Effector memory CD8-positive, alpha-beta T cell (primary cell): ENCODE results near the gene DNAJB11.
"Not testable (repeated sequence)": the region's sequence is repeated elsewhere in the genome, so short reads cannot be mapped to it uniquely, and the experiment has no call there.

Source experiments
- ATAC-seq: fragments of 150-1000 bp; cut with Tn5 transposase; replicated peaks from 2 replicates; pipeline ENCODE4 v1.10.0; 2021; ENCODE audit warnings: mild to moderate bottlenecking, moderate library complexity
- DNase-seq, 3 experiments: peaks; one replicate each; pipeline ENCODE4 v3.0.0; 2021
- H3K27ac Mint-ChIP-seq, 2 donors: one replicate each; pipeline ENCODE4 v1.8.0; 2022; ENCODE audit warnings: mild to moderate bottlenecking in 2 of 2, mixed read lengths in 2 of 2, moderate library complexity in 2 of 2
- H3K27me3 Mint-ChIP-seq, 2 donors: one replicate each; pipeline ENCODE4 v1.8.0; 2022; ENCODE audit warnings: mixed read lengths in 2 of 2
- H3K36me3 Mint-ChIP-seq: one replicate; pipeline ENCODE4 v1.8.0; 2022; ENCODE audit warnings: mild to moderate bottlenecking, moderate library complexity, mixed read lengths; ENCODE audit not compliant: insufficient read depth
- H3K4me1 Mint-ChIP-seq, 2 donors: one replicate each; pipeline ENCODE4 v1.8.0; 2022; ENCODE audit warnings: low read depth in 2 of 2, mixed read lengths in 2 of 2
- H3K4me3 Mint-ChIP-seq, 2 donors: one replicate each; pipeline ENCODE4 v1.8.0; 2022; ENCODE audit warnings: mild to moderate bottlenecking in 2 of 2, mixed read lengths in 2 of 2, moderate library complexity in 2 of 2
- H3K9me3 Mint-ChIP-seq, 2 donors: one replicate each; pipeline ENCODE4 v1.8.0; 2022; ENCODE audit warnings: mixed read lengths in 2 of 2

DNAJB11 gene

DNA sequence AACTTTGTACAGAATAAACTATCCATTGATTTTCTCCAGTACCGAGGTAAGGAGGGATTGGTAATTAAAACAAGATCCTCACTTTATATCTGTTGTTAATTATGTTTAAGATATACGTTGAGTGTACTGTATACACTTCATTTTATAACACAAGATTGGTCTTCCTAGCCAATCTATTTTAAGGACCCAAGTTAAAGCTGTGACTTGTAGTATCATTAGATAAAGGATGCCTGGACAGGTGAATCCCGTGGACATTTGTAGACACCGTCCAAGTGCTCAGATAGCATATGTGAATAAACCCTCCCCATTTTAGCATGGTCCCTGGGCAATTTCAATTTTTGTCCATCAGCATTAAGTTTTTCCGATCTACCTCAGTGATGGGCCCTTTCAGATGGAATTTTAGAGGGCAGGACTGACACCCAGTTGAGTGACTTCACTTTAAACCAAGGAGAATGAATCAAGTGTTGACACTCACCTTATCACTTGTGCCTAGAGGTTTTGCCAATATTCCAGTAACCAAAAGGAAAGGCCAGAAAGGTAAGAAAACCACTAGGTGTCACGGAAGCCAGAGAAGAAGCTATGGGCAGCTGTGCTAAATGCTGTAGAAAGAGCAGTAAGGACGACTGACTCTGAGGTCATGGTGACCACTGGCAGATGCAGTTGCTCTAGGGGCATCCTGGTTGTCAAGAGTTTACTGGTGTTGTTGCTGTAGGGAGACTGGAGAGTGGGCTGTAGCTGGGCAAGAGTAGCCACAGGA, 51.6 kb downstream of the DNAJB11 start:
- no peak overlapping the region for H3K4me3 Mint-ChIP-seq
- H3K4me1 Mint-ChIP-seq, result peaks cover 3 to 5% of the 10 kb centered on the region in 2 donors
- DNase-seq (no peak), ATAC-seq (no peak)
- no peaks in the 10 kb centered on the region for H3K9me3 Mint-ChIP-seq
- H3K36me3 Mint-ChIP-seq, result no peaks in the 10 kb centered on the region
- peaks cover 37 to 42% of the 10 kb centered on the region in 2 donors for H3K27me3 Mint-ChIP-seq
- H3K27ac Mint-ChIP-seq, result no peak overlapping the region

DNA sequence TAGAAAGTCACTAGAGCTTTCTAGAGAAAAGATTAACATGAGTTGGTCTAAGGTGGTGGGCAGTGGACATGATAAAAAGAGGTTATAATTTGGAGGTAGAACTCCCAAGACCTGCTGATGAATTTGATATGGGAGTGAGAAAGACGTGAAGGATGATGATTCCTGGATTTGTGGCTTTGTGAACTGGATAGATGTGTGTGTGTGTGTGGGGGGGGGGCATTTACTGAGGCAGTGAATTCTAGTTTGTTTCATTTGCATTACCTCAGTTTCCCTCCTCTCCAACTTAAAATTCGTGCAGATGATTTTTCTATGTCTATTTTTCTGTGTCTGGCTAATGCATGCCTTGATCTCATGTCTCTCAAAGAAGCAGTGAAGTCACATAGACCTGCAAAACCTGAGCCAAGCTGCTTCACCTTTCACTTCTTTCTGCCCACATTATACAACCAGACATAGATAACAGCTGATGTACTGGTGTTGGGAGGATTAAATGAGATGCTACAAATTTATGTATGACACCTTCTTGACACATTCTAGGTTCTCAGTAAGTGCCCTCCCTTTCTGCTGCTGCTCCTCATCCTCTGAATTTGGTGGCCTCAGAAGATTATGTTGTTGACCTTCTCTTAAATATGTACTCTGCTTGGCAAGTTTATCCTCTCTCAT, 52.3 kb downstream of the DNAJB11 start:
- ATAC-seq, result no peak
- Mint-ChIP-seq H3K27ac (no peak overlapping the region), H3K4me1 (no peaks in the 10 kb centered on the region)

DNA sequence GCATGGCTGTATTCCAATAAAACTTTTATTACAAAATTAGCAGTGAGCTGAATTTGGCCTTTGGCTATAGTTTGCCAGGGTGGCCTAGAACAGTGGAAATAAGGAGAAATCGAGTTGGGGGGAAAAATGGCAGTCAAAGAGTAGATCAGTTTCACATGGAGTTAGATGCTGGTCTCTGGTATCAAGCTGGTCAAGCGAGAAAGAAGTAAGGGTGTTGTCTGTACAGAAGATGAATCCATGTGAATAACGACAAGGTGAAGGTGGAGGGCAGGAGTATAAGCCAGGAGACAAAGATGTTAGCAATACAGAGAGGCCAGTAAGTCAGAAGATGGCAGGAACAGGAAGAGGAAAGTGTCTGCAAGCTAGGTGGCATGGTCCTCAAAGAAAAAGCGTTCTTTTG, 54.1 kb downstream of the DNAJB11 start:
- Mint-ChIP-seq H3K9me3 (no peaks in the 10 kb centered on the region), H3K27ac (no peak overlapping the region)
- no peak for ATAC-seq

More for the DNA sequence above, 52.3 kb downstream of the DNAJB11 start:
- Mint-ChIP-seq H3K4me3 (no peak overlapping the region), H3K27me3 (peaks cover 33 to 35% of the 10 kb centered on the region in 2 donors), H3K36me3 (no peaks in the 10 kb centered on the region), H3K9me3 (no peaks in the 10 kb centered on the region)
- DNase-seq, result no peak

DNA sequence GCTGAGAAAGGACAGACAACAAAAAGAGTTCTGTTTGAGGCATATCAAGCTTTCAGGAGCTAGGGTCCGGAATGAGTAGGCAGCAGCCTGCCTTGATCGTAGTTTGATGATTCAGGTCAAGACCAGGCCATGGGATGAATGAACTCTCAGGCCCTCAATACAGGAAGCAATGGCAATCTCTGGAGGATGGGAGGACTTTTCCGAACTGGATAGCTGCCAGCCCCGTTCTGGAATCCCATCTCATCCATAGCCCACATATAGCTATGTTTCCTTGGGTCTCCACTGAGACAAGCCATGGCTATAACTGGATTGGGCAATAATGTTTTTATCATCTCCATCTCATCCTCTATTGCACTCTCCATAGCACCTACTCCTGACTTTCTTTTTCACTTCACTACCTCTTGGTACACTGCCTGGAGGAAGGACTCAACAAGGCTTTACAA, 55.1 kb downstream of the DNAJB11 start:
- ATAC-seq (no peak), DNase-seq (no peak)
- no peaks in the 10 kb centered on the region for H3K36me3 Mint-ChIP-seq
- peaks cover 21 to 25% of the 10 kb centered on the region in 2 donors for H3K27me3 Mint-ChIP-seq
- no peaks in the 10 kb centered on the region for H3K9me3 Mint-ChIP-seq
- H3K27ac Mint-ChIP-seq, result no peak overlapping the region
- no peak overlapping the region for H3K4me3 Mint-ChIP-seq
- H3K4me1 Mint-ChIP-seq, result no peaks in the 10 kb centered on the region

More for the DNA sequence above, 54.1 kb downstream of the DNAJB11 start:
- Mint-ChIP-seq H3K4me1 (no peaks in the 10 kb centered on the region), H3K27me3 (peaks cover 21 to 24% of the 10 kb centered on the region in 2 donors), H3K36me3 (no peaks in the 10 kb centered on the region), H3K4me3 (no peak overlapping the region)
- no peak for DNase-seq

DNA sequence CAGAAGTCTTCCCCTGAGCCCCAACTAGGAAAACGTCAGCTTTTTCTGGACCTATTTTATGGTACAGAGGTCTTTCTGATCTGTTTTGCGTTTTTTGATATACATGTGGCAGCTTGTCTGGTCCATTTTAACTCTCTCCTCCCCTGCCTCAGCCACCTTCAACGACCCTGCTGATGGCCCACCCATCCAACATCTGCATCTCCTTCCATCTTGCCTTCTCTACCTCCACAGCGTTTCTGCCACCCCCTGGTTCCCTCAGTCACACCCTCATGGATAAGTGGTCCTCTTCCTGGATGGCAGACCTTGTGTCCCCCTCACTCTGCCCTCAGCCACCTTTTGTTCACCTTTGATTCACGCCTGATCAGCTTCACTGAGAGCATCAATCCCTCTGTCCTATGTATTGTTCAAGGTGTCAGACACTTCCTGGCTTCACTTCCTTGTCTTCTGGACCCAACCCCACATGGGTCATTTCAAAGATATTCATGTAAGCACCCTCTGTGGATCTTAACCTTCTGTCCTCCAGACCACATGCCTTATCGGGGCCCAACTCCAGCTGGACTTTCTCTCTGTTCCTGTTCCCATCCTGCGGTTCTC, 55.8 kb downstream of the DNAJB11 start:
- Mint-ChIP-seq H3K9me3 (no peaks in the 10 kb centered on the region), H3K27me3 (peaks cover 22 to 24% of the 10 kb centered on the region in 2 donors), H3K4me1 (no peaks in the 10 kb centered on the region), H3K4me3 (no peak overlapping the region), H3K36me3 (no peaks in the 10 kb centered on the region), H3K27ac (no peak overlapping the region)
- DNase-seq (no peak), ATAC-seq (no peak)

DNA sequence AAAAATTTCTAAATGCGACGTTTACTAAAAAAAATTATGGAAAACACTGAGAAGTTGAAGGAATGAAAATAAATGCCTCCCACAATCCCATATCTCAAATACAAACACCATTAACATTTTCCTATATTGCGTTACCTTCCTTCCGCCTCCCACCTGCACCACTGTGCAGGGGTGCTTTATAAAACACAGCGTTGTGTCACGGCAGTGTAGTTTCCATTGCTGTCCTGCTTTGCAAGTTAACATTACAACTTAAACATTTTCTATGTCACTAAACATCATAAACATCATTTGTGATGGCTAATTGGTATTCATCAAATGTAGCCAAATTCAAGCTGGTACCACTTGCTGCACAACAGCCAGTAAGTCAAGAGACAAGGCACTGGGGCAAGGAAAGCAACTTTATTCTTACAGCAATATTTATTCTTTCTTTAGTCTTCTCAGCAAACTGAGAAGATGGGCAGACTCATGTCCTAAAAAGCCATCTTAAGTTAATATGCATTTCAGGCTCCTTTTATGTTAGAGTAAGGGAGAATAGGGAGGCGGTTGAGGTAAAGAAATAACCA, 57.4 kb downstream of the DNAJB11 start:
- H3K27ac Mint-ChIP-seq, result no peak overlapping the region
- no peaks in the 10 kb centered on the region for H3K4me1 Mint-ChIP-seq
- no peak for DNase-seq
- no peak for ATAC-seq
- no peaks in the 10 kb centered on the region for H3K9me3 Mint-ChIP-seq
- peaks cover 12 to 15% of the 10 kb centered on the region in 2 donors for H3K27me3 Mint-ChIP-seq
- H3K36me3 Mint-ChIP-seq, result no peaks in the 10 kb centered on the region
- no peak overlapping the region for H3K4me3 Mint-ChIP-seq

GRCh38 chr3:186628756-186629155, 58.2 kb downstream of the DNAJB11 start:
- H3K36me3 Mint-ChIP-seq, result no peaks in the 10 kb centered on the region
- H3K4me1 Mint-ChIP-seq, result no peaks in the 10 kb centered on the region
- H3K27me3 Mint-ChIP-seq, result peaks cover 9 to 11% of the 10 kb centered on the region in 2 donors
- no peak overlapping the region for H3K4me3 Mint-ChIP-seq
- ATAC-seq (no peak), DNase-seq (no peak)
- no peak overlapping the region for H3K27ac Mint-ChIP-seq
- H3K9me3 Mint-ChIP-seq, result no peaks in the 10 kb centered on the region

DNA sequence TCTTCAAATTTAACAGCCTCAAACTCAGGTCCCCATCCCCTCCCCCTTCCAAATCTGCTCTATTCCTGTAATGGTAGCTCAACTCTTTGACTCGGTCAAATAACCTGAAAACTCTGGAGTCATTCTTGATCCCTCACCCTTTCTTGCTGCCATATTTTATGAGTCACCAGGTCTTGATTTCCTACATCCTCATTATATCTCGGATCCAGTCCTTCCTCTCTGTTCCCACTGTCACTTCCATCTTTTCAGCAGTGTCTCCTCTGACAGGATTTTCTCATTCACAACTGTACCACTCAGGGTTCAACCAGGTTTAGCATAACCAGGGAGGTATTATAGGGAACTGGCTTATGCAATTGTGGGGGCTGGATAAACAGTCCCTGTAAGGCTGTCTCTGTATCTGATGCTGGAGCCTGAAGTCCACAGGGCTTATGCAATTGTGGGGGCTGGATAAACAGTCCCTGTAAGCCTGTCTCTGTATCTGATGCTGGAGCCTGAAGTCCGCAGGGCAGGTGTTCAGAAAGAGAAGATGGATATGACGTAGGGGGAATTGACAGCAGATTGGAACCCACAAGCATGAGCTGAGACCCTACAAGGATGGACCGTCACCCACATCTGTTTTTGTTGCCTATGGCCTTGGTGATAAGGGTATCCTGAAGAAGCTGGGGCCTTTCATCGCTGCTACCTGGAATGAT, 60.6 kb downstream of the DNAJB11 start:
- Mint-ChIP-seq H3K27ac (no peak overlapping the region), H3K36me3 (no peaks in the 10 kb centered on the region), H3K9me3 (no peaks in the 10 kb centered on the region), H3K4me1 (no peaks in the 10 kb centered on the region), H3K27me3 (peaks cover 11% of the 10 kb centered on the region in 2 donors), H3K4me3 (no peak overlapping the region)
- ATAC-seq, result no peak
- no peak for DNase-seq

DNA sequence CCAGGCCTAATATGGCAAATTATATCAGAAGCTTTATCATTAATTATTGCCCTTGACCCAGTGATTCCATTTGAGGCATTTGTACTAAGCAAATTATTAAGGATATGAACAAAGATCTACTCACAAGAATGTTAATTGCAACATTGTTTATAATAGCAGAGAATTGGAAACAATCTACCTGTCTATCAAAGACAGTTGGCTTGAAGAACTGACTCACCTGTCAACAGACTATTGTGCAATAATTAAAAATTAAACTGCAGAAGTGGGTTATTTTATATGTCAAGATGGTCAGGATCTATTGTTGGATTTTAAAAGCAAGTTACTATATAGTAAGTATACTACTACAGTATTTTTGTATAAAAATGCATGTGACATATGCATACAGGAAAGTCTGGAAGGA, 63.0 kb downstream of the DNAJB11 start:
- Mint-ChIP-seq H3K4me1 (no peaks in the 10 kb centered on the region), H3K4me3 (no peak overlapping the region), H3K27me3 (peaks cover 18 to 28% of the 10 kb centered on the region in 2 donors), H3K9me3 (no peaks in the 10 kb centered on the region), H3K27ac (no peak overlapping the region), H3K36me3 (no peaks in the 10 kb centered on the region)
- DNase-seq (no peak), ATAC-seq (no peak)

- not testable (repeated sequence) for H3K27ac Mint-ChIP-seq, H3K36me3 Mint-ChIP-seq, ATAC-seq, H3K9me3 Mint-ChIP-seq, H3K4me3 Mint-ChIP-seq, H3K4me1 Mint-ChIP-seq, DNase-seq
- peaks cover 18 to 32% of the 10 kb centered on the region in 2 donors for H3K27me3 Mint-ChIP-seq
Measured at GRCh38 chr3:186634207-186634606, 63.7 kb downstream of the DNAJB11 start.
